Pancreas (tissue), 10 donors: Measurements from ENCODE around the gene CHSY1. TPM values are rescaled to one million over a fixed set of nuclear protein-coding genes. Genes with fewer than 3 reads are reported as not detected.

ENCODE experiments used
- ATAC-seq, 4 donors: fragments of 200-7000 bp; cut with Tn5 transposase; one replicate each; pipeline versions ENCODE4 v1.8.0 to v1.9.1; 2020; ENCODE audit warnings: mild to moderate bottlenecking in 4 of 4, moderate library complexity in 4 of 4
- DNase-seq, 6 donors: peaks; one replicate each; pipeline ENCODE4 v3.0.0-alpha.2; 2020
- FAIRE-seq: peaks from 2 replicates; lab custom pipeline; 2012; peaks lifted over from hg19 to GRCh38; lab: Jason Lieb, UNC
- H3K27ac ChIP-seq, 4 donors: fragments of 200-600 bp; sonication (generic); 1 replicate in 3 of 4; 2 replicates in 1 of 4; pipeline versions ENCODE4 v1.5.0 to v1.8.0; 2020
- H3K27me3 ChIP-seq, 4 donors: fragments of 200-600 bp; one replicate each; pipeline ENCODE4 v1.8.0; 2021
- H3K36me3 ChIP-seq, 3 donors: fragments of 200-600 bp; sonication (generic) in 1 of 3; one replicate each; pipeline versions ENCODE4 v1.5.0 to v1.8.0; 2020 to 2021
- H3K4me1 ChIP-seq, 3 donors: fragments of 200-600 bp; one replicate each; pipeline ENCODE4 v1.8.0; 2021
- H3K4me3 ChIP-seq, 4 donors: fragments of 200-600 bp; sonication (generic) in 2 of 4; one replicate each; pipeline versions ENCODE4 v1.5.0 to v1.8.0; 2020 to 2021
- H3K9me3 ChIP-seq, 4 donors: fragments of 200-600 bp; one replicate each; pipeline ENCODE4 v1.8.0; 2021
- CTCF ChIP-seq, 4 donors: fragments of 200-600 bp; sonication (generic) in 3 of 4; IDR thresholded peaks; one replicate each; pipeline versions ENCODE4 v1.5.0 to v1.8.0; 2021; ENCODE audit warnings: antibody characterized with exemption in 4 of 4
- WGBS, 2 donors: extraction: QIAGEN DNeasy Blood & Tissue Kit; methylation state at CpG; one replicate each; pipeline ENCODE4 v1.1.7; 2013; 5-methylcytosine and 5-hydroxymethylcytosine counted together
- intact Hi-C, 3 donors: fragments of 100-400 bp; cut with DNase I; formaldehyde crosslinking; loops; one replicate each; pipeline versions ENCODE4 v1.11.1 to v1.14.2; 2022
- polyA plus RNA-seq, 2 donors: library from polyadenylated mRNA; stranded (reverse); fragments of 200-250 nt; gene quantifications; one replicate each; pipeline ENCODE4 v1.2.3, GENCODE V29; 2013
- total RNA-seq, 6 donors: library from RNA; stranded (reverse); fragmentation: NEBNext Ultra II Directional in 4 of 6; extraction: Animal tissue kit (Norgen Biotek cat#: 25700) in 4 of 6; gene quantifications; one replicate each; pipeline versions ENCODE4 v1.2.1 to v1.2.4, GENCODE V29; 2021 to 2023
- donor health status: healthy with polysubstance abuse.
- donor health status: DM: no; HTN: no; CAD: no; lungs with moderate emphysema.
- donor health status: DM: no; HTN: no; CAD: no.
- donor health status: control.
- donor health status: control.
- donor health status: Bipolar disorder and iron deficiency.
- donor health status: DM: yes; HTN: yes; CAD: no.
- donor health status: DM: no; HTN: no; CAD: no.
- donor health status: DM: no; HTN: no; CAD: no.
- donor health status: DM: yes; HTN: yes; CAD: no.

Gene CHSY1
- total and polyA plus RNA-seq, 8 donors = 3.4 to 11.2 (median 5.5) TPM

GRCh38 chr15:101135532-101136166 lies 116.2 kb downstream of the CHSY1 start:
- H3K27ac ChIP-seq = no peak overlapping the region
- DNase-seq (no peak), ATAC-seq (no peak), FAIRE-seq (no peak)
- H3K4me3 ChIP-seq = no peak overlapping the region
- H3K4me1 ChIP-seq = no peaks in the 10 kb centered on the region
- TF ChIP-seq CTCF (IDR thresholded peaks at IDR 0.05) = no peak
- no peaks in the 10 kb centered on the region for H3K36me3 ChIP-seq
- intact Hi-C loops = no loop called here
- WGBS, 2 donors = 81 to 86% methylated on average over 14 of the region's 14 CpGs
- no peaks in the 10 kb centered on the region for H3K27me3 ChIP-seq
- H3K9me3 ChIP-seq = no peaks in the 10 kb centered on the region

GRCh38 chr15:101134780-101135179 lies 117.1 kb downstream of the CHSY1 start:
- no peak overlapping the region for H3K27ac ChIP-seq
- FAIRE-seq (no peak), DNase-seq (no peak), ATAC-seq (no peak)
- no peak for TF ChIP-seq CTCF (IDR thresholded peaks at IDR 0.05)
- H3K9me3 ChIP-seq = no peaks in the 10 kb centered on the region
- no peak overlapping the region for H3K4me3 ChIP-seq
- no peaks in the 10 kb centered on the region for H3K36me3 ChIP-seq
- WGBS, 2 donors = 97 to 98% methylated on average over 5 of the region's 5 CpGs
- no peaks in the 10 kb centered on the region for H3K4me1 ChIP-seq
- no peaks in the 10 kb centered on the region for H3K27me3 ChIP-seq
- intact Hi-C loops = no loop called here

- H3K4me3 ChIP-seq = no peak overlapping the region
- intact Hi-C loops = no loop called here
- H3K4me1 ChIP-seq = no peaks in the 10 kb centered on the region
- no peak overlapping the region for H3K27ac ChIP-seq
- FAIRE-seq (no peak), ATAC-seq (no peak), DNase-seq (no peak)
- no peaks in the 10 kb centered on the region for H3K27me3 ChIP-seq
- no peaks in the 10 kb centered on the region for H3K9me3 ChIP-seq
- H3K36me3 ChIP-seq = no peaks in the 10 kb centered on the region
- 83 to 88% methylated on average over 13 of the region's 13 CpGs for WGBS, 2 donors
- TF ChIP-seq CTCF (IDR thresholded peaks at IDR 0.05) = no peak
Measured at GRCh38 chr15:101133751-101134261, 118.0 kb downstream of the CHSY1 start.

GRCh38 chr15:101133181-101133460 lies 118.7 kb downstream of the CHSY1 start:
- H3K36me3 ChIP-seq = no peaks in the 10 kb centered on the region
- 95 to 96% methylated on average over 8 of the region's 8 CpGs for WGBS, 2 donors
- H3K27ac ChIP-seq = no peak overlapping the region
- intact Hi-C loops = no loop called here
- H3K27me3 ChIP-seq = no peaks in the 10 kb centered on the region
- H3K4me1 ChIP-seq = no peaks in the 10 kb centered on the region
- ATAC-seq = no peak
- no peak for DNase-seq
- no peaks in the 10 kb centered on the region for H3K9me3 ChIP-seq
- no peak overlapping the region for H3K4me3 ChIP-seq
- FAIRE-seq = no peak
- no peak for TF ChIP-seq CTCF (IDR thresholded peaks at IDR 0.05)

- Histone ChIP-seq H3K27ac (no peak overlapping the region), H3K9me3 (no peaks in the 10 kb centered on the region), H3K27me3 (no peaks in the 10 kb centered on the region), H3K4me1 (no peaks in the 10 kb centered on the region), H3K4me3 (no peak overlapping the region), H3K36me3 (no peaks in the 10 kb centered on the region)
- no peak for ATAC-seq
- intact Hi-C loops = no loop called here
- no peak for FAIRE-seq
- TF ChIP-seq CTCF (IDR thresholded peaks at IDR 0.05) = no peak
- DNase-seq = no peak
- WGBS, 2 donors = 87 to 92% methylated on average over 18 to 20 of the region's 20 CpGs
Measured at GRCh38 chr15:101132390-101133180, 119.3 kb downstream of the CHSY1 start.
